Caco-2 (cell line): ENCODE data around the gene ANKRD61. TPM values are rescaled to one million over a fixed set of nuclear protein-coding genes. Genes with fewer than 3 reads are reported as not detected.

Source experiments
- BruUV-seq: library from RNA; stranded (reverse); fragments of 400-500 nt; replicated peaks from 2 replicates; lab custom pipeline; 2021; lab: Mats Ljungman, UMichigan
- CTCF ChIA-PET: fragments of 300-600 bp; sonication (Branson Sonifier 250); formaldehyde crosslinking; loops from one replicate; lab custom pipeline; 2022; ENCODE audit warnings: antibody characterized with exemption; lab: Charles Lee
- POLR2A ChIA-PET: fragments of 300-600 bp; sonication (Branson Sonifier 250); formaldehyde crosslinking; loops from one replicate; lab custom pipeline; 2022; ENCODE audit warnings: antibody characterized with exemption; lab: Charles Lee
- DNase-seq, 2 experiments: peaks; one replicate each; pipeline versions ENCODE4 v3.0.0 to v3.0.0-alpha.2; 2020 to 2022
- H3K27me3 ChIP-seq: replicated peaks from 2 replicates; pipeline ENCODE4 v1.6.0; 2011; ENCODE audit warnings: low read length; ENCODE audit not compliant: control insufficient read depth, insufficient read depth
- H3K36me3 ChIP-seq: 2 replicates; pipeline ENCODE4 v1.5.1; 2011; ENCODE audit warnings: low read length; ENCODE audit not compliant: control insufficient read depth, insufficient read depth
- H3K4me1 ChIP-seq: fragments of 250-450 bp; sonication (Bioruptor Pico); 2 replicates; pipeline ENCODE4 v1.5.1; 2020; ENCODE audit warnings: mild to moderate bottlenecking
- H3K4me3 ChIP-seq: 2 replicates; pipeline ENCODE4 v1.5.1; 2011; ENCODE audit warnings: low read depth, mild to moderate bottlenecking, control low read depth, low read length
- H3K9me3 ChIP-seq: fragments of 250-450 bp; sonication (Bioruptor Pico); 2 replicates; pipeline ENCODE4 v1.5.1; 2020; ENCODE audit warnings: mild to moderate bottlenecking, moderate library complexity
- H3K27ac Mint-ChIP-seq: one replicate; pipeline ENCODE4 v1.8.0; 2022; ENCODE audit warnings: mixed read lengths; ENCODE audit not compliant: unreplicated experiment
- H3K27me3 Mint-ChIP-seq: one replicate; pipeline ENCODE4 v1.8.0; 2022; ENCODE audit warnings: mixed read lengths; ENCODE audit not compliant: insufficient read depth, unreplicated experiment
- H3K36me3 Mint-ChIP-seq: one replicate; pipeline ENCODE4 v1.8.0; 2022; ENCODE audit warnings: mild to moderate bottlenecking, mixed read lengths; ENCODE audit not compliant: insufficient read depth, unreplicated experiment
- H3K4me1 Mint-ChIP-seq: one replicate; pipeline ENCODE4 v1.8.0; 2022; ENCODE audit warnings: low read depth, mixed read lengths; ENCODE audit not compliant: unreplicated experiment
- H3K4me3 Mint-ChIP-seq: one replicate; pipeline ENCODE4 v1.8.0; 2022; ENCODE audit warnings: mild to moderate bottlenecking, moderate library complexity, mixed read lengths; ENCODE audit not compliant: unreplicated experiment
- H3K9me3 Mint-ChIP-seq: one replicate; pipeline ENCODE4 v1.8.0; 2022; ENCODE audit warnings: mixed read lengths; ENCODE audit not compliant: unreplicated experiment
- CTCF ChIP-seq, 2 experiments: fragments of 200-600 bp in 1 of 2; IDR thresholded peaks; 1 replicate in 1 of 2; 2 replicates in 1 of 2; pipeline versions ENCODE4 v1.5.1 to v1.8.0; 2011 to 2022; ENCODE audit warnings: antibody characterized with exemption in 1 of 2, control low read depth in 1 of 2, inconsistent platforms in 1 of 2, low read depth in 1 of 2, low read length in 1 of 2, mild to moderate bottlenecking in 1 of 2, moderate library complexity in 1 of 2; ENCODE audit not compliant: insufficient read depth in 1 of 2, severe bottlenecking in 1 of 2, unreplicated experiment in 1 of 2
- intact Hi-C: fragments of 100-400 bp; cut with micrococcal nuclease; formaldehyde crosslinking; loops from one replicate; pipeline ENCODE4 v1.10.0; 2022; ENCODE audit not compliant: unreplicated experiment
- total RNA-seq: library from RNA; stranded (reverse); gene quantifications from 2 replicates; pipeline ENCODE4 v1.2.3, GENCODE V29; 2022

ANKRD61 gene
- total RNA-seq, 1 experiment from 2014 or later: 0.32 TPM

- BruUV-seq: no TSS peak
- Histone ChIP-seq H3K36me3 (peaks cover 2% of the 10 kb centered on the region; the same call in 1 of the 2 replicates), H3K4me1 (no peaks in the 10 kb centered on the region), H3K27me3 (no peaks in the 10 kb centered on the region), H3K9me3 (no peaks in the 10 kb centered on the region), H3K4me3 (no peak overlapping the region)
- TF ChIP-seq CTCF (IDR thresholded peaks at IDR 0.05; ENCODE audit: insufficient read depth in 1 of 2, low read depth in 1 of 2, low read length in 1 of 2, severe bottlenecking in 1 of 2, unreplicated experiment in 1 of 2): no peak
- intact Hi-C loops: no loop called here
- no peaks in the 10 kb centered on the region for H3K27me3 Mint-ChIP-seq
- no peak overlapping the region for H3K4me3 Mint-ChIP-seq
- peaks cover 93% of the 10 kb centered on the region for H3K36me3 Mint-ChIP-seq
- ChIA-PET CTCF (no interaction called here), POLR2A (interaction anchor here (0.6 to 1.0 kb wide), 2 partner anchors 30 to 76 kb away, joined by 3 to 5 read pairs; no protein-coding TSS in a partner anchor)
- H3K27ac Mint-ChIP-seq: no peak overlapping the region
- no peak for DNase-seq
- H3K4me1 Mint-ChIP-seq: no peaks in the 10 kb centered on the region
- H3K9me3 Mint-ChIP-seq: no peaks in the 10 kb centered on the region
Observed at GRCh38 chr7:6027806-6028365, 3.3 kb upstream of the ANKRD61 start.

GRCh38 chr7:6028563-6028962 lies 2.6 kb upstream of the ANKRD61 start:
- H3K9me3 Mint-ChIP-seq: no peaks in the 10 kb centered on the region
- no peak overlapping the region for H3K27ac Mint-ChIP-seq
- no peak for TF ChIP-seq CTCF (IDR thresholded peaks at IDR 0.05; ENCODE audit: insufficient read depth in 1 of 2, low read depth in 1 of 2, low read length in 1 of 2, severe bottlenecking in 1 of 2, unreplicated experiment in 1 of 2)
- Histone ChIP-seq H3K9me3 (no peaks in the 10 kb centered on the region), H3K36me3 (peaks cover 2% of the 10 kb centered on the region; the same call in 1 of the 2 replicates), H3K27me3 (no peaks in the 10 kb centered on the region), H3K4me1 (no peaks in the 10 kb centered on the region), H3K4me3 (no peak overlapping the region)
- ChIA-PET POLR2A (no interaction called here), CTCF (no interaction called here)
- DNase-seq: no peak
- intact Hi-C loops: no loop called here
- H3K4me3 Mint-ChIP-seq: no peak overlapping the region
- BruUV-seq: no TSS peak
- no peaks in the 10 kb centered on the region for H3K4me1 Mint-ChIP-seq
- H3K36me3 Mint-ChIP-seq: peaks cover 93% of the 10 kb centered on the region
- H3K27me3 Mint-ChIP-seq: no peaks in the 10 kb centered on the region

- H3K27ac Mint-ChIP-seq: no peak overlapping the region
- Histone ChIP-seq H3K27me3 (no peaks in the 10 kb centered on the region), H3K4me3 (no peak overlapping the region), H3K9me3 (no peaks in the 10 kb centered on the region), H3K36me3 (peaks cover 4% of the 10 kb centered on the region), H3K4me1 (no peaks in the 10 kb centered on the region)
- intact Hi-C loops: no loop called here
- H3K36me3 Mint-ChIP-seq: peaks cover 93% of the 10 kb centered on the region
- DNase-seq: no peak
- ChIA-PET CTCF (interaction anchor here (0.5 to 0.6 kb wide), 2 partner anchors 33 to 413 kb away, joined by 3 to 4 read pairs; no protein-coding TSS in a partner anchor), POLR2A (interaction anchor here (0.5 kb wide), 1 partner anchor 1782 kb away, joined by 3 read pairs; no protein-coding TSS in a partner anchor)
- no peaks in the 10 kb centered on the region for H3K4me1 Mint-ChIP-seq
- TF ChIP-seq CTCF (IDR thresholded peaks at IDR 0.05; ENCODE audit: insufficient read depth in 1 of 2, low read depth in 1 of 2, low read length in 1 of 2, severe bottlenecking in 1 of 2, unreplicated experiment in 1 of 2): no peak
- H3K4me3 Mint-ChIP-seq: no peak overlapping the region
- BruUV-seq: no TSS peak
- no peaks in the 10 kb centered on the region for H3K27me3 Mint-ChIP-seq
- no peaks in the 10 kb centered on the region for H3K9me3 Mint-ChIP-seq
Observed at GRCh38 chr7:6031567-6031966, 391 bp downstream of the ANKRD61 start.
